Measurements from ENCODE around the gene CHURC1. TPM values are rescaled to one million over a fixed set of nuclear protein-coding genes. Genes with fewer than 3 reads are reported as not detected.

Gene CHURC1
- total RNA-seq, 2 donors from 2014 or later = 27.8 to 38.6 TPM

GRCh38 chr14:64937171-64937820 is 23.0 kb downstream of the CHURC1 start:
- Mint-ChIP-seq H3K9me3 (no peaks in the 10 kb centered on the region), H3K4me3 (no peak overlapping the region), H3K36me3 (peaks cover 4% of the 10 kb centered on the region)

GRCh38 chr14:64937821-64938193 is 23.6 kb downstream of the CHURC1 start:
- Mint-ChIP-seq H3K36me3 (peaks cover 4% of the 10 kb centered on the region), H3K27me3 (no peaks in the 10 kb centered on the region), H3K9me3 (no peaks in the 10 kb centered on the region), H3K4me1 (ENCODE audit: low read depth in 2 of 2) (peaks cover 25 to 26% of the 10 kb centered on the region in 2 donors), H3K27ac (peak overlapping the region in 1 of 2 donors; percentile 49), H3K4me3 (no peak overlapping the region)
- DNase-seq (ENCODE audit: low spot score) (no peak), ATAC-seq (no peak)

More at GRCh38 chr14:64937171-64937820, 23.0 kb downstream of the CHURC1 start:
- peaks cover 24% of the 10 kb centered on the region in 2 donors for H3K4me1 Mint-ChIP-seq (ENCODE audit: low read depth in 2 of 2)
- ATAC-seq (no peak), DNase-seq (ENCODE audit: low spot score) (no peak)
- no peaks in the 10 kb centered on the region for H3K27me3 Mint-ChIP-seq
- H3K27ac Mint-ChIP-seq = peak overlapping the region; percentile 66 to 95

GRCh38 chr14:64938972-64939816 is 24.9 kb downstream of the CHURC1 start:
- Mint-ChIP-seq H3K9me3 (no peaks in the 10 kb centered on the region), H3K4me1 (ENCODE audit: low read depth in 2 of 2) (peaks cover 36 to 37% of the 10 kb centered on the region in 2 donors), H3K36me3 (peaks cover 3% of the 10 kb centered on the region), H3K4me3 (no peak overlapping the region), H3K27me3 (no peaks in the 10 kb centered on the region), H3K27ac (peak overlapping the region in 1 of 2 donors; percentile 41)
- ATAC-seq = no peak
- no peak for DNase-seq (ENCODE audit: low spot score)

- no peaks in the 10 kb centered on the region for H3K36me3 Mint-ChIP-seq
- peak overlapping the region in 1 of 2 donors; percentile 41 for H3K27ac Mint-ChIP-seq
- H3K4me1 Mint-ChIP-seq (ENCODE audit: low read depth in 2 of 2) = peaks cover 30 to 37% of the 10 kb centered on the region in 2 donors
- ATAC-seq (no peak), DNase-seq (ENCODE audit: low spot score) (no peak)
- no peaks in the 10 kb centered on the region for H3K9me3 Mint-ChIP-seq
- no peak overlapping the region for H3K4me3 Mint-ChIP-seq
- no peaks in the 10 kb centered on the region for H3K27me3 Mint-ChIP-seq
Measured at GRCh38 chr14:64939817-64940190, 25.5 kb downstream of the CHURC1 start.

- DNase-seq (ENCODE audit: low spot score) = no peak
- Mint-ChIP-seq H3K27ac (peak overlapping the region in 1 of 2 donors; percentile 28), H3K36me3 (no peaks in the 10 kb centered on the region), H3K4me3 (no peak overlapping the region), H3K4me1 (ENCODE audit: low read depth in 2 of 2) (peaks cover 25 to 31% of the 10 kb centered on the region in 2 donors), H3K27me3 (no peaks in the 10 kb centered on the region), H3K9me3 (no peaks in the 10 kb centered on the region)
- no peak for ATAC-seq
Measured at GRCh38 chr14:64940336-64940910, 26.2 kb downstream of the CHURC1 start.

GRCh38 chr14:64942531-64943111 is 28.4 kb downstream of the CHURC1 start, which contains the start of gene GPX2:
Gene GPX2 (minus strand): TSS chr14:64942745. CDS start chr14:64942726, 19 bp downstream.
- Mint-ChIP-seq H3K9me3 (no peaks in the 10 kb centered on the region), H3K4me1 (ENCODE audit: low read depth in 2 of 2) (peaks cover 15 to 32% of the 10 kb centered on the region in 2 donors), H3K36me3 (no peaks in the 10 kb centered on the region), H3K4me3 (no peak within 1 kb of the TSS), H3K27me3 (no peaks in the 10 kb centered on the region), H3K27ac (peak within 1 kb of the TSS; percentile 14 to 75)
- ATAC-seq (no peak), DNase-seq (ENCODE audit: low spot score) (no peak)

GRCh38 chr14:64943556-64943955 is 29.3 kb downstream of the CHURC1 start:
- peaks cover 14 to 30% of the 10 kb centered on the region in 2 donors for H3K4me1 Mint-ChIP-seq (ENCODE audit: low read depth in 2 of 2)
- DNase-seq (ENCODE audit: low spot score) = no peak
- no peak overlapping the region for H3K4me3 Mint-ChIP-seq
- no peaks in the 10 kb centered on the region for H3K27me3 Mint-ChIP-seq
- H3K36me3 Mint-ChIP-seq = no peaks in the 10 kb centered on the region
- peak in 1 of 2 donors; percentile 24 for ATAC-seq
- H3K9me3 Mint-ChIP-seq = no peaks in the 10 kb centered on the region
- H3K27ac Mint-ChIP-seq = peak overlapping the region in 1 of 2 donors; percentile 75

- Mint-ChIP-seq H3K27ac (peak overlapping the region in 1 of 2 donors; percentile 75), H3K36me3 (no peaks in the 10 kb centered on the region), H3K9me3 (no peaks in the 10 kb centered on the region), H3K27me3 (no peaks in the 10 kb centered on the region), H3K4me1 (ENCODE audit: low read depth in 2 of 2) (peaks cover 14 to 26% of the 10 kb centered on the region in 2 donors), H3K4me3 (no peak overlapping the region)
- ATAC-seq = no peak
- no peak for DNase-seq (ENCODE audit: low spot score)
Measured at GRCh38 chr14:64944041-64944440, 29.8 kb downstream of the CHURC1 start.

GRCh38 chr14:64944861-64945260 is 30.6 kb downstream of the CHURC1 start:
- H3K4me1 Mint-ChIP-seq (ENCODE audit: low read depth in 2 of 2) = peaks cover 14 to 20% of the 10 kb centered on the region in 2 donors
- DNase-seq (ENCODE audit: low spot score) = no peak
- H3K27me3 Mint-ChIP-seq = no peaks in the 10 kb centered on the region
- no peak for ATAC-seq
- H3K27ac Mint-ChIP-seq = peak overlapping the region in 1 of 2 donors; percentile 17
- no peak overlapping the region for H3K4me3 Mint-ChIP-seq
- no peaks in the 10 kb centered on the region for H3K36me3 Mint-ChIP-seq
- no peaks in the 10 kb centered on the region for H3K9me3 Mint-ChIP-seq

- ATAC-seq (no peak), DNase-seq (ENCODE audit: low spot score) (no peak)
- Mint-ChIP-seq H3K36me3 (no peaks in the 10 kb centered on the region), H3K4me1 (ENCODE audit: low read depth in 2 of 2) (peaks cover 14 to 20% of the 10 kb centered on the region in 2 donors), H3K4me3 (no peak overlapping the region), H3K9me3 (no peaks in the 10 kb centered on the region), H3K27me3 (no peaks in the 10 kb centered on the region), H3K27ac (no peak overlapping the region)
Measured at GRCh38 chr14:64945431-64946178, 31.4 kb downstream of the CHURC1 start.

- DNase-seq (ENCODE audit: low spot score) (no peak), ATAC-seq (no peak)
- Mint-ChIP-seq H3K27ac (no peak overlapping the region), H3K4me3 (no peak overlapping the region), H3K27me3 (no peaks in the 10 kb centered on the region), H3K4me1 (ENCODE audit: low read depth in 2 of 2) (peaks cover 14 to 20% of the 10 kb centered on the region in 2 donors), H3K36me3 (no peaks in the 10 kb centered on the region), H3K9me3 (no peaks in the 10 kb centered on the region)
Measured at GRCh38 chr14:64946310-64947045, 32.2 kb downstream of the CHURC1 start.

GRCh38 chr14:64947710-64948611 is 33.7 kb downstream of the CHURC1 start:
- Mint-ChIP-seq H3K27ac (no peak overlapping the region), H3K4me1 (ENCODE audit: low read depth in 2 of 2) (peaks cover 11 to 25% of the 10 kb centered on the region in 2 donors), H3K36me3 (no peaks in the 10 kb centered on the region), H3K27me3 (no peaks in the 10 kb centered on the region), H3K9me3 (no peaks in the 10 kb centered on the region), H3K4me3 (no peak overlapping the region)
- DNase-seq (ENCODE audit: low spot score) (no peak), ATAC-seq (no peak)
